Activated CD4-positive, alpha-beta T cell treated with anti-CD3 and anti-CD28 coated beads for 48 hours (primary cell): ENCODE data around the gene IFNL3.
A peak's percentile ranks its signal among the peaks of the same experiment; 100 is the strongest.

Experiments used
- DNase-seq: peaks from one replicate; pipeline ENCODE4 v3.0.0-alpha.2; 2020

Gene IFNL3

GRCh38 chr19:39212375-39212742 is 32.4 kb downstream of the IFNL3 start:
- peak; percentile 78 for DNase-seq

- DNase-seq = no peak
These were observed 33.0 kb downstream of the IFNL3 start for GRCh38 chr19:39211731-39212374.

- DNase-seq = no peak
These were observed 35.6 kb downstream of the IFNL3 start for GRCh38 chr19:39209196-39209595.

- no peak for DNase-seq
These were observed 36.5 kb downstream of the IFNL3 start for GRCh38 chr19:39208175-39208795.

GRCh38 chr19:39207293-39207836 is 37.4 kb downstream of the IFNL3 start:
- no peak for DNase-seq

GRCh38 chr19:39206122-39206521 is 38.7 kb downstream of the IFNL3 start:
- DNase-seq = no peak

GRCh38 chr19:39205449-39205764 is 39.4 kb downstream of the IFNL3 start:
- DNase-seq = no peak

GRCh38 chr19:39203372-39204341 is 41.1 kb downstream of the IFNL3 start, which contains the start of gene SYCN:
Gene SYCN, minus strand, starts transcription at chr19:39204263. Its CDS starts 9 bp downstream, at chr19:39204254.
- no peak for DNase-seq

- DNase-seq = no peak
These were observed 41.8 kb downstream of the IFNL3 start for GRCh38 chr19:39202998-39203355.

GRCh38 chr19:39200803-39201115 is 44.0 kb downstream of the IFNL3 start:
- no peak for DNase-seq

- no peak for DNase-seq
These were observed 44.6 kb downstream of the IFNL3 start for GRCh38 chr19:39200066-39200802.

GRCh38 chr19:39199025-39199424 is 45.8 kb downstream of the IFNL3 start:
- DNase-seq = no peak

GRCh38 chr19:39197808-39198207 is 47.0 kb downstream of the IFNL3 start:
- DNase-seq = no peak

- no peak for DNase-seq
These were observed 47.8 kb downstream of the IFNL3 start, which contains the start of gene NCCRP1 for GRCh38 chr19:39196860-39197562. Gene NCCRP1, plus strand, starts transcription at chr19:39196964. Its CDS starts 19 bp downstream, at chr19:39196983.

GRCh38 chr19:39196320-39196719 is 48.5 kb downstream of the IFNL3 start:
- no peak for DNase-seq

- no peak for DNase-seq
These were observed 49.1 kb downstream of the IFNL3 start for GRCh38 chr19:39195755-39196154.

- no peak for DNase-seq
These were observed 49.8 kb downstream of the IFNL3 start for GRCh38 chr19:39194832-39195542.

GRCh38 chr19:39193803-39194202 is 51.0 kb downstream of the IFNL3 start:
- no peak for DNase-seq
